Hepatic stellate cell (primary cell): Measurements from ENCODE around the gene ZNF862.

Experiments
- DNase-seq: peaks from one replicate; pipeline ENCODE4 v3.0.0; 2011; ENCODE audit warnings: low spot score

The ZNF862 gene

GRCh38 chr7:149838224-149838991, at the start of gene ZNF862:
TSS of gene ZNF862 (plus strand) at chr7:149838375. CDS start at chr7:149838612, 237 bp downstream.
- peak; percentile 100 for DNase-seq

GRCh38 chr7:149789101-149789500, 49.1 kb upstream of the ZNF862 start:
- DNase-seq = no peak

GRCh38 chr7:149790146-149790548, 48.0 kb upstream of the ZNF862 start:
- DNase-seq = no peak

GRCh38 chr7:149790754-149791360, 47.3 kb upstream of the ZNF862 start:
- no peak for DNase-seq

- no peak for DNase-seq
Observed at GRCh38 chr7:149791411-149792219, 46.6 kb upstream of the ZNF862 start.

- DNase-seq = no peak
Observed at GRCh38 chr7:149792220-149792595, 46.0 kb upstream of the ZNF862 start.

- no peak for DNase-seq
Observed at GRCh38 chr7:149793261-149793660, 44.9 kb upstream of the ZNF862 start.

- no peak for DNase-seq
Observed at GRCh38 chr7:149794661-149795060, 43.5 kb upstream of the ZNF862 start.

- DNase-seq = no peak
Observed at GRCh38 chr7:149795126-149795525, 43.0 kb upstream of the ZNF862 start.

GRCh38 chr7:149796287-149796860, 41.8 kb upstream of the ZNF862 start:
- no peak for DNase-seq

- DNase-seq = no peak
Observed at GRCh38 chr7:149797771-149798170, 40.4 kb upstream of the ZNF862 start.

GRCh38 chr7:149799397-149800168, 38.6 kb upstream of the ZNF862 start:
- DNase-seq = no peak

GRCh38 chr7:149800169-149800555, 38.0 kb upstream of the ZNF862 start:
- no peak for DNase-seq

GRCh38 chr7:149801002-149801566, 37.1 kb upstream of the ZNF862 start:
- DNase-seq = no peak

GRCh38 chr7:149801816-149802215, 36.4 kb upstream of the ZNF862 start:
- no peak for DNase-seq

- no peak for DNase-seq
Observed at GRCh38 chr7:149802966-149803365, 35.2 kb upstream of the ZNF862 start.

- DNase-seq = no peak
Observed at GRCh38 chr7:149803551-149804074, 34.6 kb upstream of the ZNF862 start.

GRCh38 chr7:149804106-149804505, 34.1 kb upstream of the ZNF862 start:
- DNase-seq = no peak

- no peak for DNase-seq
Observed at GRCh38 chr7:149806726-149807125, 31.4 kb upstream of the ZNF862 start.

- no peak for DNase-seq
Observed at GRCh38 chr7:149808311-149808710, 29.9 kb upstream of the ZNF862 start.

- DNase-seq = no peak
Observed at GRCh38 chr7:149809215-149809614, 29.0 kb upstream of the ZNF862 start.
